ENCODE results near the gene TOPORS.
"Not testable (repeated sequence)": the region's sequence is repeated elsewhere in the genome, so short reads cannot be mapped to it uniquely, and the experiment has no call there.

The TOPORS gene

GRCh38 chr9:32552172-32552872, at the start of gene TOPORS, which contains the start of gene SMIM27:
TOPORS (minus strand) TSS chr9:32552586; CDS start chr9:32552436, 150 bp downstream.
SMIM27 (plus strand) TSS chr9:32552327; CDS start chr9:32552435, 108 bp downstream.
- DNase-seq (ENCODE audit: extremely low read depth in 1 of 2, low read depth in 1 of 2), result peak; percentile 77 to 80

- DNase-seq (ENCODE audit: extremely low read depth in 1 of 2, low read depth in 1 of 2), result not testable (repeated sequence)
Measured at GRCh38 chr9:32599021-32599420, 46.6 kb upstream of the TOPORS start.

DNA sequence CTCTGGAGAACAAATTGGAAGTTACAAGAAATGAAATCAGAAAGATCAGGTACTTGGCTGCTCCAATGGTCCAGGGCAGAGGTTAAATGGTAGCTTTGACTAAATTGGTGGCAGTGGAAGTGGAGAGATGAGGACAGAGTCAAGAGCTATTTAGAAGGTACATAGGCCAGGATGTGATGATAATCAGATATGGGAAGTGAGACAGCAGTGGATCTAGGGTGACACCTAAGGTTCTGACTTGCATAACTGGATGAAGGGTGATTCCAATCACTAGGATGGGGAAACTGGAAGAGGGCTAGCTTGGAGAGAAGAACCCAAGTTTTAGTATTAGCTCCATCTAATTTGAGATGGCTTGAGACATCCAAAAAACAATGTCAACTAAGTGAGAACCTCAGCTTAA, 44.5 kb upstream of the TOPORS start:
- DNase-seq (ENCODE audit: extremely low read depth in 1 of 2, low read depth in 1 of 2), result no peak

DNA sequence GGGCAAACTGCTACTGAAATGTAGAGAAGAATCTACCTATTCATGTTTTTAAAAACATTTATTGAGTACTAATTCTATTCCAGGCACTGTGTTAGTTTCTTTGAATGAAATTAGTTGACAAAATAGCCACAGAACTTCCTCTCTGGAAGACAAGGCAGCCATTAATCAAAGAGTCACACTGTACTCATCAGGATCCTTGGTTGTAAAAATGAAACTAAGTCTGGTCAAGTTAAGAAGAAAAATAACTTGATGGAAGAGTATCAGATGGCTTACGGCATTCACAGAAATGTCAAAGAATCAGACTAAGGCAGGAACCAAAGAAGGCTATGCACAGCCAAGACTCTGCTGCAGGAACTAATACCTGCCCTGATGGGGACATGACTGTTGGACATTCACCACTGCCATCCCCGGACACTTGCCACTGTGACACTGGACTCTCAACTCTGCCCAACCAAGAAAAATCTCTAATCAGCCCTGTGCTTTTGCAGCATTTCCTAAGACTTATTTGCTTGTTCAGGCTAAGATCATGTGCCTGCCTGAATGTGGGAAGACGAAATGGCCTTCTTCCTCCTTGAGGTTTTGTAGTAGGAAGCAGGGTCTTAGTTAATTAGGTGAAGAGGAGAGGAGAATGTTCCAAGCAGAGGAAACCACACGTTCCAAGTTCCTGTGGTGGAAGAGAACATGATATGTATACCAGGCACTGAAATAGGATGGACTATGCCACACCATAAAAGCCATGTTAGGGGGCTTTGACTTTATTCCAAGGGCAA, 43.9 kb upstream of the TOPORS start:
- DNase-seq (ENCODE audit: extremely low read depth in 1 of 2, low read depth in 1 of 2), result no peak

GRCh38 chr9:32590898-32591297, 38.5 kb upstream of the TOPORS start:
- no peak for DNase-seq (ENCODE audit: extremely low read depth in 1 of 2, low read depth in 1 of 2)

DNA sequence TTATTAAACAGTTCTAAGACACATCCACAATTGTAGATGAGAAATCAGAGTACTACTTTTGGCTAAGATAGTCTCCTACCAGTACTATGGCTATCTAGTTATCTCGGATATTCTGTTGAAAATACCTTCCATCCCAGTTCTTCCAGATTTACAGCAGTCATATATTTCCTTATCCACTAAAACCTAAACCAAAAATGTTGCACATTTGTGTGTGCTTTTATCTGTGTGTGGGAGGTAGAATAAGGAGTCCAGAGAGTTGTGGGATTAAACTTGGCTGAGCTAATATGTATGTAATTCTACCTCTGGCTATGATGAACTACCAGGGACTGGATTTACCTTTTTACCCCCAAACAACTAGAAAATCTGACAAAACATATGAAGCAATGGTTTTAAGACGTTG, 38.1 kb upstream of the TOPORS start:
- DNase-seq (ENCODE audit: extremely low read depth in 1 of 2, low read depth in 1 of 2), result no peak

DNA sequence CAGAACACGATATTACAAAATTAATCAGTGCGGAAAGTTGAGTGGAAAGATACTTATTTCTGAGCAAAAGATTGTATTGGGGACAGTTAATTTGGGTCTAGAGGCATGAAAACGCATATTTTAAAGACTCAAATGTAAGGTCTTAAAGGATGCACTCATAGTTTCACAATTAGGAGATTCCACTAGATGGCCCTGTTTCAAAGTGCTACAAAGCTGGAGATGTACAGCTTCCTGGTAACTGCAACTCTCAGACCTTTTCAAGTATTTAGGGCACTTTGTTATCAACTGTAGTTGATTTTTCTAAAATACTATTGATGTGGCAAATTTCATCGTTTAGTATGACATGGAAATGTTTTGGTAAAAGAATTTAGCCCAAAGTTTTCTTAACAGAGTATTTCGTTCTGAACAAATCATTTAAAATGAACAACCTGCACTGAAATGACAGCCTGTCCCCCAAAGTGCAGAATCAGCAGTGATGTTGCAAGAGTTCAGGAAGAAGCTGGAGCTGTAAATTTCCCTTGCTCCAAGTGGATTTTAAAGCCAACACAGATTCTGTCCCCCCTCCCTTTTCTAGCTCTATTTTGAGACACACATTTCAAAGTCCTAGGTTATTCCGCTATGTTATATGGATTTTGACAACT, 36.8 kb upstream of the TOPORS start:
- DNase-seq (ENCODE audit: extremely low read depth in 1 of 2, low read depth in 1 of 2), result no peak

- DNase-seq (ENCODE audit: extremely low read depth in 1 of 2, low read depth in 1 of 2), result peak in 1 of 2 donors; percentile 5
Measured at GRCh38 chr9:32587901-32588300, 35.5 kb upstream of the TOPORS start.

DNA sequence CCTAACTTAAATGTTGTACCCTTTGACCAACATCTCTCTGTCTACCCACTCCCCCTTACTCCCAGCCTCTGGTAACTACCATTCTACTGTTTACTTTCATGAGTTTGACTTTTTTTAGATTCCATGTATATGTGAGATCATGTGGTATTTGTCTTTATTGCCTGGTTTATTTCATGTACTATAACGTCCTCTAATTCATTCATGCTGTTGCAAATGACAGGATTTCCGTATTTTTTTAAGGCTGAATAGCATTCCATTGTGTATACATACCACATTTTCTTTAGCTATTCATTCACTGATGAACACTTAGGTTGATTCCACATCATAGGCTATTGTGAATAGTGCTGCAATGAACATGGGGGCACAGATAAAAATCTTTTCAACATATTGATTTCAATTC, 32.4 kb upstream of the TOPORS start:
- no peak for DNase-seq (ENCODE audit: extremely low read depth in 1 of 2, low read depth in 1 of 2)

GRCh38 chr9:32581512-32582143, 29.2 kb upstream of the TOPORS start:
- DNase-seq (ENCODE audit: extremely low read depth in 1 of 2, low read depth in 1 of 2), result no peak

DNA sequence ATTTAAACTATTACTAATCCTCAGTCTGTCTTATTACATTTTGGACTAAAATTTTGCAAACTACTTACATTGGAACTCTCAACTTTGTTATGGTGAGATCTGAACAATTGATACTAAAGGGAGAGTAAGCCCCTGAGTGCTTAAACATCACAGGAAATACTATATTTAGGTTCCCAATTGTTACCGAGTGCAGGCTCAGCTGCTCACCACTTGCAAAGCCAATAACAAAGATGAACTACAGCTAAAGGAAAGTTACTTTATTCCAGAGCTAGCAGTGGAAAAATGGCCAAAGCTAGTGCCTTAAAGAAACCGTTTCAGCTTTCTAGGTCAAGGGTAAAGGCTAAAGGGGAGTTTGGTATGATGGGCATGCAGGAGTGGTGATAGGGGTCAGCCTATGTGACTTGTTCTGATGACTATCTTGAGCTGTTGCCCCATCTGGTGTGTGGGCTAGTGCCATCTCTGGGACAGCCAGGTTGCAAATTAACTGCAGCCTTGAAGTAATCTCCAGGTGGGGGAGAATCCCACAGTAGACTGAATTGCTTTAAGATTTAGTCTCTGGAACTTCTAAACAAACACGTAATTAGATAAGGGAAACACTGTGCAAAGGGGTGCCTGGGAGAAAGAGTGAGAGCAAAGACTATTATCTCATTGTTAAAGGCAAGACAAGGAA, 28.4 kb upstream of the TOPORS start:
- no peak for DNase-seq (ENCODE audit: extremely low read depth in 1 of 2, low read depth in 1 of 2)

DNA sequence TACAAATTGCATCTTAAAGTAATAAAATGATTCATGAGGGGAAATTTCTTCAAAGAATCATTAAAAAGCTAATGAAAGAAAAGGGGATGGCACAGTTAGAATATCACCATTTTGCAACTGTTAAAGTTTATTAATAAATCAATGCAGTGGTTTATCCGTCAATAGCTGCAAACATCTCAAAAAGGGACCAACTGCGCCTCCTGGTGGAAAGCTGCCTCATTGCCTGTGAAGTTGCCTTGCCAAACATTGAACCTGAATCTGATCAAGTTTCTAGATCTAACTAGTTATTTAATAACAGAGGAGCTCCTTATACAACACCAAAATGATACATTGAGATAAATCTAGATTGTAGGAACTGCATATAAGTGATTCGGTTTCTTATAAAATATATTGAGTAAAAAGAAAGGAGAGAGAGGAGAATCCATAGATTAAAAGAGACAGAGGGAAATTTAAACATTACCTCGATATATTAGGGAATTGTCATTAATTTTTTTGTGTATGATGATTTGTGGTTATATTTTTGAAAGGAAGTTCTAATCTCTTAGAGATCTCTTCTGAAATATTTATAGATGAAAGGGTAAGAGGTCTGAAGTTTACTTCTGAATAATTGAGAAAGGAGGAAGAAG, 27.4 kb upstream of the TOPORS start:
- peak in 1 of 2 donors; percentile 50 for DNase-seq (ENCODE audit: extremely low read depth in 1 of 2, low read depth in 1 of 2)

DNA sequence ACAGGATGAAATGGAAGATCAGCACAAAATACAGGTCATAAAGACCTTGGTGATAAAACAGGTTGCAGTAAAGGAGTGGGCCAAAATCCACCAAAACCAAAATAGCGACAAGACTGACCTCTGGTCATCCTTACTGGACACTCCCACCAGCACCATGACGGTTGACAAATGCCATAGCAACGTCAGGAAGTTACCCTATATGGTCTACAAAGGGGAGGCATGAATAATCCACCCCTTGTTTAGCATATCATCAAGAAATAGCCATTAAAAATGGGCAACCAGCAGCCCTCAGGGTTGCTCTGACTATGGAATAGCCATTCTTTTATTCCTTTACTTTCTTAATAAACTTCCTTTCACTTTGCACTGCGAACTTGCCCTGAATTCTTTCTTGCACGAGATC, 26.6 kb upstream of the TOPORS start:
- no peak for DNase-seq (ENCODE audit: extremely low read depth in 1 of 2, low read depth in 1 of 2)

DNA sequence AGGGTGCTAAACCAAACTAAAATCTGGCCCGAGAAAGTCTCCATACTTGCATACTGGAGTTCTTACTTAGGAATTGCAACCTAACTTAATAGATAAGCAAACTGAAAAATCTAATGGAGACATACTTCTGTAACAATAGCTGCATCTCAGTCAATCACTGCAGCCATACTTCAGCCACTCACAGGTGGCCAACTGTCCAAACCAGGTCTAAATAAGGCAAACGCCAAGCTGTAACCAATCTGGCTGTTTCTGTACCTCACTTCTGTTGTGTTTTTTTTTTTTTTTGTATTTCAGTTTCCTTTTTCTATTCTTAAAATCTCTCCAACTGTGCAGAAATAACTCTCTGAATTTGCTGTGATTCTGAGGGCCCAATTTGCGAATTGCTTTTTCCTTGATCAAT, 24.9 kb upstream of the TOPORS start:
- DNase-seq (ENCODE audit: extremely low read depth in 1 of 2, low read depth in 1 of 2), result no peak

DNA sequence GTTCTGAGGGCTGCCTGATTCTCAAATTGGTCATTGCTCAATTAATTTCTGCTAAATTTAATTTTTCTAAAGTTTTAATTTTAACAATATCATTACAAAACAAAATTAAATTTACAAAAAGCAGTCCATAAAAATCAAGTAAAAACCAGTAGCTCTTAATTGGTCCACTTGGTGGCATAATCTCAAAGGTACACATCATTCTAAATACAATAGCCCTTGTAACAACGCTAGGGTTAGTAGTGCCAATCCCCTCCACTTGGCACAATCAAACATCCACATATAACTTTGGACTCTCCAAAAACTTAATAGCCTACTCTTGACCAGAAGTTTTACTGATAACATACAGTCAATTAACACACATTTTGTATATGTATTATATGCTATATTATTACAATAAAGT, 22.5 kb upstream of the TOPORS start:
- no peak for DNase-seq (ENCODE audit: extremely low read depth in 1 of 2, low read depth in 1 of 2)

- no peak for DNase-seq (ENCODE audit: extremely low read depth in 1 of 2, low read depth in 1 of 2)
Measured at GRCh38 chr9:32573821-32574220, 21.4 kb upstream of the TOPORS start.

DNA sequence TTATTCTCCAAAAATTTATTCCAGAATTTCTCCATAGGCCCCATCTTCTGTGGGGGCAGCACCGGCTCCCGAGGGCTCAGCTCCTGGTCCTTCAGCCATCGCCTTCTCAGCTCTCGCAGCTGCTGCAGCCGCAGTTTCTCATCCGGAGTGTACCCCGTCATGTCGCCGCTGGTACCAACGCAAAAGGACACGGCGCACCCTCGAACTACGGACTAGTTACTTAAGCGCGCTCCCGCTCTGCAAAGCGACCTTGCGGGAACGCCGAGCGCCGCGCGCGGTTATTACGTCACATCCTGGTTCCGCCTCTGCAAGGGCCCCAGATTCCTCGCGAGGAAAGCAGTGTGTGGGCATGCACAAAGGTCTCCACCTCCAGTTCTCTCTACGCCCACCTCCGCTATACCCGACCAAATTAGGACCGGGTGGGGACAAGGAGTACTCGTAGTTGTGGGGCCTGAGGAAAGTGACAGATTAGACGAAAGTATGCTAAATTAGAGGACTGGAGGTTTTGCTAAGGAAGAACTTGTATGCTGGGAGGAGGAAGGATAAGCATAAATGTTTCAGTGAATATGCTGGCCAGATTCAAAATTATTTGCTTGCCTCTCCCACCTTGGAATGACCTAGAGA, 20.6 kb upstream of the TOPORS start, which contains the start of gene NDUFB6:
NDUFB6 (minus strand) TSS at position 260 of the 624 bp plus-strand sequence; CDS start at position 161, 99 bp downstream.
- peak; percentile 85 to 92 for DNase-seq (ENCODE audit: extremely low read depth in 1 of 2, low read depth in 1 of 2)

DNA sequence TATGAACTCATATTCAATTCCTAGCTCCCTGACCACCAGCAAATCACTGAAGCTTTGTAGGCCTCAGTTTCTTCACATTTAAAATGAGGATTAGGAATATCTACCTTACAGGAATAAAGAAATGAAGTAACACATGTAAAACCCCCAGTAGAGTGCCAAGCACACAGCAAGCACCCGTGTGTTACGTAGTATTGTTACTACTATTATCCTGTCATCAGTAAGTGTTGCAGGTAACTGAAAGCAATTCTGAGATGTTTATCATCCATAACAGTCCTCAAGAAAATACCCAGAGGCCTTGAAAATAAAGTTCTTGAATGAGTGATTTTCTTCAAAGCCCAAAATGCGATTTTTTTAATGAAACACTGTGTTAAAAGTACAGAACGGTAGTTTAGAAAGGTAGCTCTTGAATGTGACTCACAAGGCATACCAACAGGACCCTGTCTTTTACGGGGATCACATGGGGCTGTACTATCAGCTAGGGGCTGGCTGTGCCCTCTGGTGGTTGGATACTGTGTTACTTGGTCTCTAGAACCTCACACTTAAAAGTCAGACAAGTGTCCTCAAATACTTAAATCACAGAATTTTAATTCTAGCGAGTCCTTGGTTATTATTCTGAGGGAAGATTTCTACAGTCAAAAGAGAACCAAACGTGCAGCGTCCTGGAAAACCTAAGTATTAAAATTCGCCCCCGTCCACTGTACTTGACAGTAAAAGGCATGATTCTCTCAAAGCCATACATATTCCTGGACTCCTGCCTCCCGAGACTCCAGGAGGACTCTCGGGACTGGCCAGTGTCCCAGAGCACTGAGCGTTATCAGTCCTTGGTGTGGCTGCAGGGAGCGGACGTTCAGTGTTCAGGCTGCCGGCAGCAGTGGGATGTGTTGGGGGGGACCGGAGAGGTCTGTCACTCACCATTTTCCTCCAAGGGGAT, 19.8 kb upstream of the TOPORS start:
- peak in 1 of 2 donors; percentile 61 for DNase-seq (ENCODE audit: extremely low read depth in 1 of 2, low read depth in 1 of 2)

GRCh38 chr9:32570262-32570661, 17.9 kb upstream of the TOPORS start:
- DNase-seq (ENCODE audit: extremely low read depth in 1 of 2, low read depth in 1 of 2), result no peak
